Neural crest cell (in vitro differentiated cells): Measurements from ENCODE around the gene ZNF280C. TPM values are rescaled to one million over a fixed set of nuclear protein-coding genes. Genes with fewer than 3 reads are reported as not detected.

Experiments
- DNase-seq: peaks from one replicate; pipeline ENCODE4 v3.0.0; 2021; ENCODE audit warnings: low read depth, mixed read lengths, low spot score
- H3K27ac Mint-ChIP-seq: one replicate; pipeline ENCODE4 v1.8.0; 2021; ENCODE audit warnings: mild to moderate bottlenecking, mixed read lengths; ENCODE audit not compliant: unreplicated experiment
- H3K27me3 Mint-ChIP-seq: 2 replicates; pipeline ENCODE4 v1.8.0; 2021; ENCODE audit warnings: low read depth, mild to moderate bottlenecking, mixed read lengths
- H3K36me3 Mint-ChIP-seq: 2 replicates; pipeline ENCODE4 v1.8.0; 2021; ENCODE audit warnings: low read depth, mild to moderate bottlenecking, mixed read lengths
- H3K4me1 Mint-ChIP-seq: 2 replicates; pipeline ENCODE4 v1.8.0; 2021; ENCODE audit warnings: mixed read lengths
- H3K4me3 Mint-ChIP-seq: one replicate; pipeline ENCODE4 v1.8.0; 2021; ENCODE audit warnings: mild to moderate bottlenecking, mixed read lengths
- H3K9me3 Mint-ChIP-seq: 2 replicates; pipeline ENCODE4 v1.8.0; 2021; ENCODE audit warnings: mixed read lengths
- CTCF ChIP-seq: fragments of 200-600 bp; sonication (generic); conservative IDR thresholded peaks from 2 replicates; pipeline ENCODE4 v1.5.0; 2021; ENCODE audit warnings: antibody characterized with exemption, mild to moderate bottlenecking
- total RNA-seq: library from RNA; stranded (reverse); gene quantifications from 2 replicates; pipeline ENCODE4 v1.2.1, GENCODE V29; 2021

Gene ZNF280C
- total RNA-seq, 1 donor from 2014 or later = 21.8 TPM

DNA sequence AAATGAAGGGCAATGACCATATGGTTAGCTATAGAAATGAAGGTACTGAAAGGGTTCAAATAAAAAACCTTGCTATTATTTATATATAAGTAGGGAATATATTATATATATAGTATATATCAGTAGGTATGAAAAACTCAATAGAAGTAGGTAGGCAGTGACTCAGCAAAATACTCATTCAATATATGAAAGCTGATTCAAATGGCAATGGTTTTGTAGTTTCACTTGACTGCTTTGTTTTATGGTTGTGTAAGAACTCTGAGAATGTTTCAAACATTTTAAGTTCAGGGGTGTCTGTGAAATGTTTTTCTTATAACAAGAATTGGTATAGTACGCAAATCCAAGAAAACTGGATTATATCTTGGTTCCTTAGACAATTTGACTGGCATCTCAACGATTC lies 4.1 kb downstream of the ZNF280C start:
- no peak for DNase-seq
- Mint-ChIP-seq H3K4me3 (no peak overlapping the region), H3K27ac (no peak overlapping the region), H3K27me3 (peaks cover 2% of the 10 kb centered on the region), H3K9me3 (peaks cover 10% of the 10 kb centered on the region), H3K36me3 (peaks cover 8% of the 10 kb centered on the region), H3K4me1 (peaks cover 14% of the 10 kb centered on the region)
- no peak for TF ChIP-seq CTCF

GRCh38 chrX:130263016-130263415 lies 5.7 kb downstream of the ZNF280C start:
- H3K4me3 Mint-ChIP-seq = peak overlapping the region; percentile 4
- peaks cover 10% of the 10 kb centered on the region for H3K9me3 Mint-ChIP-seq
- no peak overlapping the region for H3K27ac Mint-ChIP-seq
- H3K27me3 Mint-ChIP-seq = no peaks in the 10 kb centered on the region
- no peak for DNase-seq
- TF ChIP-seq CTCF = no peak
- H3K36me3 Mint-ChIP-seq = peaks cover 12% of the 10 kb centered on the region
- peaks cover 14% of the 10 kb centered on the region for H3K4me1 Mint-ChIP-seq

GRCh38 chrX:130262231-130262630 lies 6.5 kb downstream of the ZNF280C start:
- H3K27ac Mint-ChIP-seq = no peak overlapping the region
- TF ChIP-seq CTCF = no peak
- no peaks in the 10 kb centered on the region for H3K27me3 Mint-ChIP-seq
- H3K36me3 Mint-ChIP-seq = peaks cover 12% of the 10 kb centered on the region
- no peak overlapping the region for H3K4me3 Mint-ChIP-seq
- peaks cover 8% of the 10 kb centered on the region for H3K9me3 Mint-ChIP-seq
- peaks cover 10% of the 10 kb centered on the region for H3K4me1 Mint-ChIP-seq
- DNase-seq = no peak

- Mint-ChIP-seq H3K27ac (no peak overlapping the region), H3K27me3 (no peaks in the 10 kb centered on the region), H3K9me3 (peaks cover 8% of the 10 kb centered on the region), H3K4me1 (peaks cover 9% of the 10 kb centered on the region), H3K4me3 (no peak overlapping the region), H3K36me3 (peaks cover 13% of the 10 kb centered on the region)
- no peak for DNase-seq
- no peak for TF ChIP-seq CTCF
Observed at GRCh38 chrX:130261296-130261893, 7.3 kb downstream of the ZNF280C start.

- Mint-ChIP-seq H3K4me1 (no peaks in the 10 kb centered on the region), H3K36me3 (peaks cover 20% of the 10 kb centered on the region), H3K4me3 (no peak overlapping the region), H3K27me3 (no peaks in the 10 kb centered on the region), H3K9me3 (peaks cover 8% of the 10 kb centered on the region), H3K27ac (no peak overlapping the region)
- TF ChIP-seq CTCF = no peak
- no peak for DNase-seq
Observed at GRCh38 chrX:130260316-130260715, 8.4 kb downstream of the ZNF280C start.
